Lower lobe of right lung (tissue), 2 donors: ENCODE data around the gene ECD. TPM values are rescaled to one million over a fixed set of nuclear protein-coding genes. Genes with fewer than 3 reads are reported as not detected.
A peak's percentile ranks its signal among the peaks of the same experiment; 100 is the strongest.
"Not testable (repeated sequence)": the region's sequence is repeated elsewhere in the genome, so short reads cannot be mapped to it uniquely, and the experiment has no call there.

Experiments used
- ATAC-seq, 2 donors: fragments of 200-7000 bp; cut with Tn5 transposase; one replicate each; pipeline ENCODE4 v1.9.1; 2020 to 2022; ENCODE audit warnings: mild to moderate bottlenecking in 2 of 2, moderate library complexity in 2 of 2
- DNase-seq: peaks from one replicate; pipeline ENCODE4 v3.0.0-alpha.2; 2020
- H3K27ac ChIP-seq: fragments of 200-600 bp; one replicate; pipeline ENCODE4 v1.8.0; 2022
- H3K27me3 ChIP-seq: fragments of 200-600 bp; one replicate; pipeline ENCODE4 v1.8.0; 2022; ENCODE audit warnings: low read depth
- H3K36me3 ChIP-seq: fragments of 200-600 bp; one replicate; pipeline ENCODE4 v1.8.0; 2022; ENCODE audit warnings: mild to moderate bottlenecking
- H3K4me1 ChIP-seq: fragments of 200-600 bp; one replicate; pipeline ENCODE4 v1.8.0; 2022
- H3K4me3 ChIP-seq: fragments of 200-600 bp; one replicate; pipeline ENCODE4 v1.8.0; 2022; ENCODE audit warnings: mild to moderate bottlenecking
- H3K9me3 ChIP-seq: fragments of 200-600 bp; one replicate; pipeline ENCODE4 v1.8.0; 2022
- intact Hi-C: fragments of 100-400 bp; cut with DNase I; formaldehyde crosslinking; loops from one replicate; pipeline ENCODE4 v1.11.0; 2022
- total RNA-seq: library from RNA; stranded (reverse); fragmentation: NEBNext Ultra II Directional; extraction: Animal tissue kit (Norgen Biotek cat#: 25700); gene quantifications from one replicate; pipeline ENCODE4 v1.2.1, GENCODE V29; 2021
- TF ChIP-seq, protein P1 (sequence below): fragments of 200-600 bp; IDR thresholded peaks from one replicate; pipeline ENCODE4 v1.8.0; 2022; ENCODE audit warnings: antibody characterized with exemption, mild to moderate bottlenecking
- donor health status: DM: no; HTN: yes; CAD: no; lungs with severe emphysema.

ECD gene
- total RNA-seq, 1 donor from 2014 or later = 26.3 TPM

DNA sequence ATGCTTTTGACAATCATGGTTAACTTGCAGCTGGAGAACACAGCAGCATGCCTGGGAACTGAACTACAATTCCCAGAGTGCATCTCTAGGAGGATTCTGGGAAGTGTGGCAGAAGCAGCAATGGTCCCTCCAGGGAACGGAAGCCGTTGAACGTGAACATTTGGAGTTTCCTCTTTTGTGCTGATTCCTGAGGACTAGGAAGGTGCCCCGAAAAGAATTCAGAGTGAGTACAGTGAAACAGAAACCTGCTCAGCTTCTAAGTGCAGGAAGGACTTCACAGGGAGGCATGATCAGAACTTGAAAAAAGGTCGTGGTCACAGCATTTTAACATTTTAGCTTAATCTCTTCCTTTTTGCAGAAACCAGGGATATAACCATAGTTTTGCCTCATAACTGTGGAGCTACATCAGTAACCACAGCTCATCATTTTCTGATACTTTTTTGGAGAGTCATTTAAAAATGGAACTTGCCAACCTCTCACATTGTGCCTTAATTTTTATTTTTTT is 57.4 kb downstream of the ECD start, which contains the start of gene NUDT13:
NUDT13 (plus strand) TSS at position 111 of the 505 bp plus-strand sequence. CDS start 3,911 bp downstream, outside the sequence.
- Histone ChIP-seq H3K27ac (peak within 1 kb of the TSS; percentile 87), H3K36me3 (no peaks in the 10 kb centered on the region), H3K27me3 (no peaks in the 10 kb centered on the region), H3K4me1 (peaks cover 3% of the 10 kb centered on the region), H3K9me3 (no peaks in the 10 kb centered on the region), H3K4me3 (peak within 1 kb of the TSS; percentile 63)
- ATAC-seq (peak; percentile 97 to 99), DNase-seq (peak; percentile 59)
- intact Hi-C loops = no loop called here
- TF ChIP-seq, protein P1, sequence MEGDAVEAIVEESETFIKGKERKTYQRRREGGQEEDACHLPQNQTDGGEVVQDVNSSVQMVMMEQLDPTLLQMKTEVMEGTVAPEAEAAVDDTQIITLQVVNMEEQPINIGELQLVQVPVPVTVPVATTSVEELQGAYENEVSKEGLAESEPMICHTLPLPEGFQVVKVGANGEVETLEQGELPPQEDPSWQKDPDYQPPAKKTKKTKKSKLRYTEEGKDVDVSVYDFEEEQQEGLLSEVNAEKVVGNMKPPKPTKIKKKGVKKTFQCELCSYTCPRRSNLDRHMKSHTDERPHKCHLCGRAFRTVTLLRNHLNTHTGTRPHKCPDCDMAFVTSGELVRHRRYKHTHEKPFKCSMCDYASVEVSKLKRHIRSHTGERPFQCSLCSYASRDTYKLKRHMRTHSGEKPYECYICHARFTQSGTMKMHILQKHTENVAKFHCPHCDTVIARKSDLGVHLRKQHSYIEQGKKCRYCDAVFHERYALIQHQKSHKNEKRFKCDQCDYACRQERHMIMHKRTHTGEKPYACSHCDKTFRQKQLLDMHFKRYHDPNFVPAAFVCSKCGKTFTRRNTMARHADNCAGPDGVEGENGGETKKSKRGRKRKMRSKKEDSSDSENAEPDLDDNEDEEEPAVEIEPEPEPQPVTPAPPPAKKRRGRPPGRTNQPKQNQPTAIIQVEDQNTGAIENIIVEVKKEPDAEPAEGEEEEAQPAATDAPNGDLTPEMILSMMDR = no peak

DNA sequence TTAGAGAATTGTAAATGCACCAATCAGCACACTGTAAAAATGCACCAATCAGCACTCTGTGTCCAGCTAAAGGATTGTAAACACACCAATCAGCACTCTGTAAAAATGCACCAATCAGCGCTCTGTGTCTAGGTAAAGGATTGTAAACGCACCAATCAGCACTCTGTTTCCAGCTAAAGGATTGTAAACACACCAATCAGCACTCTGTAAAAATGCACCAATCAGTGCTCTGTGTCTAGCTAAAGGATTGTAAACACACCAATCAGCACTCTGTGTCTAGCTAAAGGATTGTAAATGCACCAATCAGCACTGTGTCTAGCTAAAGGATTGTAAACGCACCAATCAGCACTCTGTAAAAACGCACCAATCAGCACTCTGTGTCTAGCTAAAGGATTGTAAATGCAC is 58.6 kb downstream of the ECD start:
- H3K4me3 ChIP-seq, ATAC-seq, H3K36me3 ChIP-seq, H3K27me3 ChIP-seq, DNase-seq, H3K27ac ChIP-seq, H3K9me3 ChIP-seq, intact Hi-C loops, H3K4me1 ChIP-seq: not testable (repeated sequence)

DNA sequence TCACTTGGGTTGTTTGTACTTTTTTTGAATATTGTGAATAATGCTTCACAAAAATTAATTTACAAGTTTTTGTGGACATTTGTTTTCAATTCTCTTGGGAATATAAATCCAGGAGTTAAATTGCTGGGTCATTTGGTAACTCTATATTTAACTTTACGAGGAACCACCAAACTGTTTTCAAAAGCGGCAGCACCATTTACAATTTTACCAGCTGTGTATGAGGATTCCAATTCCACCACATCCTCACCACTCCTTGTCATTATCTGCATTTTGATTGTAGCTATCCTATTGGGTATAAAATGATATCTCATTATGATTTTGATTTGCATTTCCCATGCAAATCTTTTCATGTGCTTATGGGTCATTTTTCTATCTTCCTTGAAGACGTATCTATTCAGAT is 61.5 kb downstream of the ECD start:
- H3K4me1 ChIP-seq = peaks cover 3% of the 10 kb centered on the region
- TF ChIP-seq, protein P1 = no peak
- no peaks in the 10 kb centered on the region for H3K27me3 ChIP-seq
- DNase-seq (no peak), ATAC-seq (no peak)
- no peak overlapping the region for H3K4me3 ChIP-seq
- H3K36me3 ChIP-seq = no peaks in the 10 kb centered on the region
- H3K27ac ChIP-seq = no peak overlapping the region
- H3K9me3 ChIP-seq = no peaks in the 10 kb centered on the region
- intact Hi-C loops = no loop called here

DNA sequence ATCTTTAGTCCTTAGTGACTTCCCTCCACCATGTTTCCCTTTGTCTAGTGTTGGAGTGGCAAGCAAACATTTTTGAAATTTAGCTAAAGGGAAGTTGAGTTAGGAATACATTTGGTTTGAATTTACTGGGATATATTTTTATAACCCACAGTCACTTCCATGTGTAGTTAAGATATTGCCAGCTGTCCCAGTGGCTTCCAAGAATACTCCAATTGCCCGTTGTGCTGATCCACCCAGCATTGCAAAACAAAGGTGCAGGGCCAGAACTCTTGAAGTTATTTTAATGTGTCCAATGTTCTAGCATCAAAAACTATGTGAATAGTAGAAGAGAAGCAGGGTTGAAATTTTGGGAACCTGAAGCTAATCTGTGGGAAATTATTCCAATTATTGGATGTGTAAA is 68.7 kb downstream of the ECD start:
- TF ChIP-seq, protein P1 = no peak
- intact Hi-C loops = no loop called here
- H3K9me3 ChIP-seq = no peaks in the 10 kb centered on the region
- peaks cover 7% of the 10 kb centered on the region for H3K36me3 ChIP-seq
- H3K27me3 ChIP-seq = no peaks in the 10 kb centered on the region
- ATAC-seq (no peak), DNase-seq (no peak)
- no peak overlapping the region for H3K4me3 ChIP-seq
- no peak overlapping the region for H3K27ac ChIP-seq
- H3K4me1 ChIP-seq = peaks cover 10% of the 10 kb centered on the region

DNA sequence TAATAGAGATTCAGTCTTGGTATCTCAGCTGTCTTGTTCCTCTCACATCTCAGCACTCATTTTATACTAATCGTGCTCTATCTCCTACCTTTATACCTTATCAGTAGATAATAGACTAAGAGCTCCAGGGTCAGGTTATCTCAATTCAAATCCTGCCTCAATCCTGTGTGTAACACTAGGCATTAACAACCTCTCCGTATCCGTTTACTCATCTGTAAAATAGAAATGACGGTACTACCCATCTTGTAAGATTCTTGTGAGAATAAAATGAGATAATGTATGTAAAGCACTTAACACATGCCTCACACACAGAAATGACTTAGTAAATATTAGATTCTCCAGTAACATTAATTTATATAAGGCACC is 70.5 kb downstream of the ECD start:
- H3K9me3 ChIP-seq = no peaks in the 10 kb centered on the region
- no peaks in the 10 kb centered on the region for H3K27me3 ChIP-seq
- TF ChIP-seq, protein P1 = no peak
- H3K27ac ChIP-seq = peak overlapping the region; percentile 94
- intact Hi-C loops = no loop called here
- peak overlapping the region; percentile 93 for H3K4me3 ChIP-seq
- DNase-seq (no peak), ATAC-seq (no peak)
- H3K36me3 ChIP-seq = peaks cover 7% of the 10 kb centered on the region
- peaks cover 13% of the 10 kb centered on the region for H3K4me1 ChIP-seq

DNA sequence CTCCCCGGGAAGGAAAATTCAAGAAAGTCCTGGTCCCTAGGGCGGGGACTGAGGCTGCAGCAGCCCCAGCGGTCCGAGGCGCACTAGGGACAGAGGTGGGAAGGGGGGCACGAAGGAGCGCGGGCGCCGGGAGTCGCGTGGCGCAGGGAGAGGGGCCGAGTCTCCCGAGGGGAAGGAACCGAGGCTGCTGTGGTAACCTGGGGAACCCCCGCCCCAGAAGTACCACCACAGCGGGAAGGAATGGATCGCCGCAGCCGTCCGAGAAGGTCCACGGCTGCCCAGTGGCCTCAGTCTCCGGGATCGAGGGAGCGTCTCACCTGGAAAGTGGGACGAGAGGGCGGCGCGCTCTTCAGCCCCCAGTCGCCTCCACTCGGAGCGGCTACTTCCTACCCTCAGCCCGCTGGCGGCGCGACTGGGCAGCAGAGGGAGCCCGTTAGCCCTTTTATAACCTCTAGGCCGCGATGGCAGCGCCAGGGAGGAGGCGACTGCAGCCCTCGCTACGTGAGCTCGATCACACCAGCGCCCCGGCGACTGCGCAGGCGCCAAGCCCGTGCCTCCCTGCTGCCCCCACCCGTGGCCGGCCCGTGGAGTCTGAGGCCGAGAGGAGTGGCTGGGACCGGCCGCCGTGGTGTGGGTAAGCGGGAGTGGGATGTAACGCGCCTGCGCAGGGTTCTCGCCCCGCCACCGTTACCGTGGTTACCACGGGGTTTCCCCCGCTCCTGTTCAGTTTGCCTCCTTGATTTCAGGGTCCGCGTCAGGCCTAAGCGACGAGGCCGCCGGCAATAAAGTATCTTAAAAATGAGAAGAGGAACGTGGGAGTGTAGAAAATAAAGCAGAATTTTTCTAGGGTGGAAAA is 71.1 kb downstream of the ECD start, which contains the start of gene P4HA1:
P4HA1 (minus strand) TSS at position 418 of the 856 bp plus-strand sequence. CDS start 21,983 bp downstream, outside the sequence.
- Histone ChIP-seq H3K27ac (peak within 1 kb of the TSS; percentile 94), H3K4me1 (peaks cover 17% of the 10 kb centered on the region), H3K9me3 (no peaks in the 10 kb centered on the region), H3K36me3 (peaks cover 7% of the 10 kb centered on the region), H3K4me3 (peak within 1 kb of the TSS; percentile 93), H3K27me3 (no peaks in the 10 kb centered on the region)
- intact Hi-C loops = no loop called here
- peak; percentile 100 for DNase-seq
- peak; percentile 98 to 99 for ATAC-seq
- TF ChIP-seq, protein P1 = peak; percentile 72
